22Rv1 (cell line): ENCODE data around the gene PMPCB.
"Not testable (repeated sequence)": the region's sequence is repeated elsewhere in the genome, so short reads cannot be mapped to it uniquely, and the experiment has no call there.

Source experiments
- H3K27ac ChIP-seq: fragments of 450-650 bp; 2 replicates; pipeline ENCODE4 v1.5.1; 2017
- CTCF ChIP-seq: fragments of 450-650 bp; IDR thresholded peaks from 2 replicates; pipeline ENCODE4 v1.5.1; 2017; ENCODE audit warnings: mild to moderate bottlenecking
- ZFX ChIP-seq: fragments of 450-650 bp; IDR thresholded peaks from 2 replicates; pipeline ENCODE4 v1.6.1; 2017; ENCODE audit warnings: antibody characterized with exemption, borderline replicate concordance

PMPCB gene

GRCh38 chr7:103296901-103297836, at the start of gene PMPCB:
Gene PMPCB, plus strand, starts transcription at chr7:103297435. Its CDS starts 25 bp downstream, at chr7:103297460.
- no peak for TF ChIP-seq ZFX
- peak; percentile 99 for TF ChIP-seq CTCF
- peak within 1 kb of the TSS; percentile 75 for H3K27ac ChIP-seq

- H3K27ac ChIP-seq = not testable (repeated sequence)
Measured at GRCh38 chr7:103253699-103254506, 43.3 kb upstream of the PMPCB start.

GRCh38 chr7:103264054-103264453, 33.2 kb upstream of the PMPCB start:
- H3K27ac ChIP-seq = not testable (repeated sequence)

- not testable (repeated sequence) for H3K27ac ChIP-seq
Measured at GRCh38 chr7:103266229-103266628, 31.0 kb upstream of the PMPCB start.

GRCh38 chr7:103273374-103273773, 23.9 kb upstream of the PMPCB start:
- not testable (repeated sequence) for H3K27ac ChIP-seq

GRCh38 chr7:103274867-103275266, 22.4 kb upstream of the PMPCB start:
- H3K27ac ChIP-seq = not testable (repeated sequence)

GRCh38 chr7:103278195-103278594, 19.0 kb upstream of the PMPCB start:
- not testable (repeated sequence) for H3K27ac ChIP-seq

- not testable (repeated sequence) for H3K27ac ChIP-seq
Measured at GRCh38 chr7:103279636-103279962, 17.6 kb upstream of the PMPCB start.

- H3K27ac ChIP-seq = not testable (repeated sequence)
Measured at GRCh38 chr7:103279963-103280802, 17.1 kb upstream of the PMPCB start.

GRCh38 chr7:103280803-103281155, 16.5 kb upstream of the PMPCB start:
- not testable (repeated sequence) for H3K27ac ChIP-seq

- H3K27ac ChIP-seq = not testable (repeated sequence)
- peak; percentile 47 for TF ChIP-seq CTCF
Measured at GRCh38 chr7:103282802-103283427, 14.3 kb upstream of the PMPCB start.

- H3K27ac ChIP-seq = no peak overlapping the region
- TF ChIP-seq ZFX (no peak), CTCF (no peak)
Measured at GRCh38 chr7:103292122-103292521, 5.1 kb upstream of the PMPCB start.
